GM23248 (cell line): Measurements from ENCODE around the gene SAMD13. TPM values are rescaled to one million over a fixed set of nuclear protein-coding genes. Genes with fewer than 3 reads are reported as not detected.

ENCODE experiments used
- DNase-seq: peaks from one replicate; pipeline ENCODE4 v3.0.0-alpha.2; 2015
- H2AFZ ChIP-seq: fragments of 200-600 bp; sonication (generic); 2 replicates; pipeline ENCODE4 v1.6.1; 2016; ENCODE audit warnings: antibody characterized with exemption
- H3F3A ChIP-seq: fragments of 200-600 bp; sonication (generic); 2 replicates; pipeline ENCODE4 v1.6.1; 2016; ENCODE audit warnings: mild to moderate bottlenecking, antibody characterized with exemption, mixed run types; ENCODE audit not compliant: insufficient read depth
- H3K27ac ChIP-seq: fragments of 200-600 bp; sonication (generic); 2 replicates; pipeline ENCODE4 v1.5.1; 2016; ENCODE audit warnings: mild to moderate bottlenecking
- H3K27me3 ChIP-seq: fragments of 200-600 bp; sonication (generic); replicated peaks from 2 replicates; pipeline ENCODE4 v1.6.1; 2016; ENCODE audit warnings: mild to moderate bottlenecking; ENCODE audit not compliant: insufficient read depth
- H3K36me3 ChIP-seq: fragments of 200-600 bp; sonication (generic); 2 replicates; pipeline ENCODE4 v1.6.1; 2016; ENCODE audit warnings: low read depth, mild to moderate bottlenecking
- H3K4me1 ChIP-seq: fragments of 200-600 bp; sonication (generic); 2 replicates; pipeline ENCODE4 v1.6.1; 2016; ENCODE audit warnings: mild to moderate bottlenecking; ENCODE audit not compliant: insufficient read depth
- H3K4me2 ChIP-seq: fragments of 200-600 bp; sonication (generic); one replicate; pipeline ENCODE4 v1.6.1; 2016; ENCODE audit warnings: mild to moderate bottlenecking; ENCODE audit not compliant: unreplicated experiment
- H3K4me3 ChIP-seq: fragments of 200-600 bp; sonication (generic); 2 replicates; pipeline ENCODE4 v1.5.1; 2016; ENCODE audit warnings: mild to moderate bottlenecking
- H3K79me2 ChIP-seq: fragments of 200-600 bp; sonication (generic); 2 replicates; pipeline ENCODE4 v1.6.1; 2016; ENCODE audit warnings: mild to moderate bottlenecking; ENCODE audit not compliant: insufficient read depth
- H3K9ac ChIP-seq: fragments of 200-600 bp; sonication (generic); 2 replicates; pipeline ENCODE4 v1.6.1; 2016; ENCODE audit warnings: mild to moderate bottlenecking
- H3K9me2 ChIP-seq: fragments of 200-600 bp; sonication (generic); 2 replicates; pipeline ENCODE4 v1.6.1; 2016; ENCODE audit warnings: mixed run types, mild to moderate bottlenecking, moderate library complexity; ENCODE audit not compliant: insufficient read depth
- H3K9me3 ChIP-seq: fragments of 200-600 bp; sonication (generic); one replicate; pipeline ENCODE4 v1.6.1; 2017; ENCODE audit warnings: low read depth
- H4K20me1 ChIP-seq: fragments of 200-600 bp; sonication (generic); 2 replicates; pipeline ENCODE4 v1.6.0; 2016; ENCODE audit not compliant: insufficient read depth
- EZH2 ChIP-seq: fragments of 200-600 bp; sonication (generic); IDR thresholded peaks from 2 replicates; pipeline ENCODE4 v1.6.1; 2018; ENCODE audit warnings: antibody characterized with exemption, mild to moderate bottlenecking; ENCODE audit not compliant: insufficient read depth, poor library complexity, severe bottlenecking
- EZH2phosphoT487 ChIP-seq: fragments of 200-600 bp; sonication (generic); IDR thresholded peaks from 2 replicates; pipeline ENCODE4 v1.6.1; 2018; ENCODE audit warnings: antibody characterized with exemption, moderate library complexity, mild to moderate bottlenecking, low read depth; ENCODE audit not compliant: insufficient read depth
- WGBS, 2 experiments: methylation state at CpG; one replicate each; pipeline ENCODE4 v1.1.6; 2015 to 2017; ENCODE audit warnings: low lambda C conversion rate in 2 of 2, low coverage in 1 of 2; ENCODE audit errors: missing lambda C conversion rate in 2 of 2; 5-methylcytosine and 5-hydroxymethylcytosine counted together
- in situ Hi-C: fragments of 300-500 bp; cut with MboI; formaldehyde crosslinking; loops from 2 replicates; pipeline ENCODE4 v1.15.0; 2020
- polyA plus RNA-seq: library from polyadenylated mRNA; unstranded; fragments of >200 nt; fragmentation: Nextera tagmentation; extraction: Ambion mirVana; gene quantifications from 2 replicates; pipeline ENCODE4 v1.2.1, GENCODE V29; 2016
- small RNA-seq: library from RNA; depleted of rRNA; stranded (forward); fragments of <200 nt; gene quantifications from one replicate; pipeline ENCODE3, GENCODE V24; 2014; ENCODE audit warnings: low read depth, low replicate concordance
- total RNA-seq: library from RNA; depleted of rRNA; stranded (reverse); fragments of >200 nt; shearing (Covaris generic); gene quantifications from 2 replicates; pipeline ENCODE4 v1.2.3, GENCODE V29; 2014; rRNA removed

SAMD13 gene
- total and polyA plus RNA-seq, 2 experiments from 2014 or later: 0.65 to 0.78 TPM

- H3K9me3 ChIP-seq: no peaks in the 10 kb centered on the region
- no peaks in the 10 kb centered on the region for H3F3A ChIP-seq
- WGBS, 2 experiments: 77% methylated on average over 8 of the region's 8 CpGs
- H2AFZ ChIP-seq: no peak overlapping the region
- H3K4me2 ChIP-seq: no peak overlapping the region
- no peaks in the 10 kb centered on the region for H3K4me1 ChIP-seq
- in situ Hi-C loops: no loop called here
- no peak overlapping the region for H3K27ac ChIP-seq
- no peaks in the 10 kb centered on the region for H3K9me2 ChIP-seq
- H4K20me1 ChIP-seq: no peaks in the 10 kb centered on the region
- no peak overlapping the region for H3K9ac ChIP-seq
- TF ChIP-seq EZH2: no peak
- TF ChIP-seq EZH2phosphoT487: no peak
- 0 out of 2 replicates have a peak, but pooled peaks cover 3% of the 10 kb centered on the region for H3K27me3 ChIP-seq
- no peaks in the 10 kb centered on the region for H3K79me2 ChIP-seq
- peak; percentile 11 for DNase-seq
- no peak overlapping the region for H3K4me3 ChIP-seq
- no peaks in the 10 kb centered on the region for H3K36me3 ChIP-seq
Observed at GRCh38 chr1:84387480-84388163, 86.1 kb downstream of the SAMD13 start.

DNA sequence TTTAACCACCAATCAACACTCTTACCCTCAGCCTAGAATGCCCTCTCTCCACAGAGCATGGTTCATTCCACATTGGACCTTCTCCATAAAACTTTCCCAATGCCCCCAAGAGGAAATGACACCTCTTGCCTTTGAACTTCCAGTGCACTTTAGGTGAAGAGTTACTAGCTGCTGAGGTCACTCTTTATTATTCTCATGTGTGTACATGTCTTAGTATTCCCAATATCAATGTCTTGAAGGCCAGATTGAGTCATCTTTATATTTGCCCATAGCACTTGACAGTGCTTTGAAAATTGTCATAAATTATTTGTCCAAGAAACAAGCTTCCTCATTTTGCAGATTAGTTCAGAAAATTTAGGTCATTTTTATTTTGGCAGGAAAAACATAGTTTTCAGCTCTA is 88.7 kb downstream of the SAMD13 start:
- DNase-seq: no peak
- H3K9me2 ChIP-seq: no peaks in the 10 kb centered on the region
- H3K9me3 ChIP-seq: no peaks in the 10 kb centered on the region
- no peaks in the 10 kb centered on the region for H4K20me1 ChIP-seq
- H3F3A ChIP-seq: no peaks in the 10 kb centered on the region
- H3K79me2 ChIP-seq: no peaks in the 10 kb centered on the region
- H3K9ac ChIP-seq: no peak overlapping the region
- in situ Hi-C loops: no loop called here
- H3K4me3 ChIP-seq: no peak overlapping the region
- no peak overlapping the region for H3K4me2 ChIP-seq
- no peak overlapping the region for H2AFZ ChIP-seq
- H3K27me3 ChIP-seq: 0 out of 2 replicates have a peak, but pooled peaks cover 3% of the 10 kb centered on the region
- H3K27ac ChIP-seq: no peak overlapping the region
- H3K36me3 ChIP-seq: no peaks in the 10 kb centered on the region
- no peak for TF ChIP-seq EZH2
- TF ChIP-seq EZH2phosphoT487: no peak
- no peaks in the 10 kb centered on the region for H3K4me1 ChIP-seq

- Histone ChIP-seq H3K9me2 (no peaks in the 10 kb centered on the region), H2AFZ (no peak within 1 kb of the TSS), H3K4me3 (no peak within 1 kb of the TSS), H3K27ac (no peak within 1 kb of the TSS), H3K36me3 (no peaks in the 10 kb centered on the region), H3F3A (no peaks in the 10 kb centered on the region), H3K27me3 (no peaks in the 10 kb centered on the region), H3K4me2 (no peak within 1 kb of the TSS), H3K4me1 (peaks cover 10% of the 10 kb centered on the region), H3K79me2 (no peaks in the 10 kb centered on the region), H3K9ac (no peak within 1 kb of the TSS), H3K9me3 (no peaks in the 10 kb centered on the region), H4K20me1 (no peaks in the 10 kb centered on the region)
- WGBS, 2 experiments: 91 to 95% methylated on average over 11 of the region's 11 CpGs
- in situ Hi-C loops: no loop called here
- DNase-seq: no peak
- TF ChIP-seq EZH2phosphoT487: no peak
- no peak for TF ChIP-seq EZH2
Observed at GRCh38 chr1:84398175-84399155, 97.0 kb downstream of the SAMD13 start, which contains the start of gene DNASE2B. DNASE2B (plus strand) TSS chr1:84398484; CDS start chr1:84398565, 81 bp downstream.

Small RNA genes within 50 kb of the gene (small RNA-seq; reads per million reads assigned to genes)
- not detected for gene RF00410

Other genes with a start within 250 kb of the SAMD13 start
- 21.9 and 23.9 TPM in 2 replicates for gene PRKACB, start 157.4 kb upstream of the SAMD13 start, total RNA-seq
- 24.9 and 25.6 TPM in 2 replicates for gene PRKACB, start 157.4 kb upstream of the SAMD13 start, polyA plus RNA-seq
- gene DNASE2B, start 96.8 kb downstream of the SAMD13 start, total RNA-seq: not detected in 2 replicates
- gene DNASE2B, start 96.8 kb downstream of the SAMD13 start, polyA plus RNA-seq: not detected in 2 replicates
- 18.8 and 33.0 TPM in 2 replicates for gene RPF1, start 177.6 kb downstream of the SAMD13 start, total RNA-seq
- 29.6 and 32.6 TPM in 2 replicates for gene RPF1, start 177.6 kb downstream of the SAMD13 start, polyA plus RNA-seq
- gene SPATA1, start 204.7 kb downstream of the SAMD13 start, total RNA-seq: not detected in 2 replicates
- gene SPATA1, start 204.7 kb downstream of the SAMD13 start, polyA plus RNA-seq: 0.68 and 1.0 TPM in 2 replicates
- 34.7 and 38.9 TPM in 2 replicates for gene GNG5, start 204.9 kb downstream of the SAMD13 start, total RNA-seq
- 400 and 422 TPM in 2 replicates for gene GNG5, start 204.9 kb downstream of the SAMD13 start, polyA plus RNA-seq